IMR-90 (cell line): ENCODE measurements around the gene CRIM1.

ENCODE experiments used
- CEBPB ChIP-seq: IDR thresholded peaks from 2 replicates; pipeline ENCODE4 v1.6.1; 2012; ENCODE audit warnings: low read depth, low read length, improper control_type of control experiment
- CTCF ChIP-seq: conservative IDR thresholded peaks from 2 replicates; pipeline ENCODE4 v1.5.1; 2012; ENCODE audit warnings: mild to moderate bottlenecking, low read depth, low read length, improper control_type of control experiment
- MAFK ChIP-seq: IDR thresholded peaks from 2 replicates; pipeline ENCODE4 v1.6.1; 2012; ENCODE audit warnings: low read depth, low read length, improper control_type of control experiment
- POLR2A ChIP-seq: IDR thresholded peaks from 2 replicates; pipeline ENCODE4 v1.6.1; 2012; ENCODE audit warnings: mild to moderate bottlenecking, low read depth, low read length
- RFX5 ChIP-seq: IDR thresholded peaks from 2 replicates; pipeline ENCODE4 v1.8.0; 2012; ENCODE audit warnings: low read depth, mild to moderate bottlenecking, low read length, moderate library complexity
- SMC3 ChIP-seq: fragments of 150-350 bp; IDR thresholded peaks from 2 replicates; pipeline ENCODE4 v1.6.1; 2016; ENCODE audit warnings: low read depth, mild to moderate bottlenecking, antibody characterized with exemption, low read length, moderate library complexity
- USF2 ChIP-seq: fragments of 150-350 bp; IDR thresholded peaks from 2 replicates; pipeline ENCODE4 v1.6.1; 2017; ENCODE audit warnings: mild to moderate bottlenecking, antibody characterized with exemption, low read length, low read depth

- no peak for TF ChIP-seq RFX5
- no peak for TF ChIP-seq CTCF
- no peak for TF ChIP-seq POLR2A
- TF ChIP-seq SMC3 = no peak
- no peak for TF ChIP-seq USF2
- no peak for TF ChIP-seq CEBPB
- TF ChIP-seq MAFK = no peak
Measured at GRCh38 chr2:36393738-36394256, 38.2 kb downstream of the CRIM1 start.
